ENCODE data around the gene TMED10.

Gene TMED10

GRCh38 chr14:75216427-75217006, 40.1 kb upstream of the TMED10 start:
- H3K27ac ChIP-seq = no peak overlapping the region
- TF ChIP-seq ZFX (IDR thresholded peaks at IDR 0.05) = no peak
- TF ChIP-seq CTCF (conservative IDR thresholded peaks at IDR 0.05) = no peak

- H3K27ac ChIP-seq = no peak overlapping the region
Measured at GRCh38 chr14:75215520-75215919, 39.1 kb upstream of the TMED10 start.

DNA sequence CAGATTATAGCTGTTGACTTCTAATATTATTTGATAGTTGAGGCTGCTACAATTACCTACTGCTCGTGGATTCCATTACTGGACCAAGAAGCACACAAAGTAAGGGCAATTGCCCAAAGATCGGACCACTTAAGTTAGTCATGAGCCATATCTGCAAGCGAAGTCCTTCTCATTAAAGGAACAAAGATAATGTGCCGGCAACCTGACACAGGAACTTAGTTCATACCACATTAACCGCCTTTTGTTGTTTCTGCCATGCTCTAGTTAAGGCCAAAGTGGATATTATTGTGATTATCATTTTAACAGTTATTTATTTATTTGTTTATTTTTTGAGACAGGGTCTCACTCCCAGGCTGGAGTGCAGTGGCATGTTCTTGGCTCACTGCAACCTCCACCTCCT, 38.1 kb upstream of the TMED10 start:
- H3K27ac ChIP-seq = no peak overlapping the region
- TF ChIP-seq ZFX (IDR thresholded peaks at IDR 0.05) (no peak), CTCF (conservative IDR thresholded peaks at IDR 0.05) (no peak)

More at GRCh38 chr14:75215520-75215919, 39.1 kb upstream of the TMED10 start:
- TF ChIP-seq ZFX (IDR thresholded peaks at IDR 0.05) (no peak), CTCF (conservative IDR thresholded peaks at IDR 0.05) (no peak)

- H3K27ac ChIP-seq = no peak overlapping the region
- TF ChIP-seq ZFX (IDR thresholded peaks at IDR 0.05) = no peak
- TF ChIP-seq CTCF (conservative IDR thresholded peaks at IDR 0.05) = no peak
Measured at GRCh38 chr14:75213172-75213571, 36.8 kb upstream of the TMED10 start.

- no peak overlapping the region for H3K27ac ChIP-seq
Measured at GRCh38 chr14:75208843-75209242, 32.4 kb upstream of the TMED10 start.

DNA sequence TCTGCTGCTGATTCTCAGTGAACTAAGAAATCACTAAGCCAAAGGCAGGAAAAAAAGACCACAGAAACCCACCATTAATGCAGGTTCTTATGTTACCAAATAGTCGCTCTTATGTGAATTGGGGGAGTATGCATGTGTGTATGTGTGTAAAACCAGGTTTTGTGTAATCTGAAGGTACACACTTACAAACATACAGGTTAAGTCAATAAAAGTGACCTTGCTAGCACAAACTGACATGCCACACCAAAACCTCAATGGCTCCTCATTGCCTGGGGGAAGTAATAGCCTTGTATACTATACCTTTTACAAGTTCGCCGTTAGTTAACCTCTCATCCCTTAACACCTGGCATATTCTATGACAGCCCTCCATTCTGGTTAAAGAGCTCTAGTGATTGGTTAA, 29.8 kb upstream of the TMED10 start:
- peak overlapping the region; percentile 22; the same call in 1 of the 2 replicates for H3K27ac ChIP-seq
- no peak for TF ChIP-seq ZFX (IDR thresholded peaks at IDR 0.05)
- TF ChIP-seq CTCF (conservative IDR thresholded peaks at IDR 0.05) = no peak

More at GRCh38 chr14:75208843-75209242, 32.4 kb upstream of the TMED10 start:
- TF ChIP-seq CTCF (conservative IDR thresholded peaks at IDR 0.05) = no peak
- TF ChIP-seq ZFX (IDR thresholded peaks at IDR 0.05) = no peak

GRCh38 chr14:75205591-75205990, 29.2 kb upstream of the TMED10 start:
- no peak overlapping the region for H3K27ac ChIP-seq
- TF ChIP-seq ZFX (IDR thresholded peaks at IDR 0.05) (no peak), CTCF (conservative IDR thresholded peaks at IDR 0.05) (no peak)
